Measurements from ENCODE around the gene PRG2.

- no peak for TF ChIP-seq RELA (CRISPR knock-in tag; IDR thresholded peaks at IDR 0.05; ENCODE audit: borderline replicate concordance)
- TF ChIP-seq CTCF (IDR thresholded peaks at IDR 0.05), result no peak
- TF ChIP-seq FOXP4 (CRISPR knock-in tag; IDR thresholded peaks at IDR 0.05), result no peak
- no peak for TF ChIP-seq MAX (CRISPR knock-in tag; IDR thresholded peaks at IDR 0.05)
- TF ChIP-seq ATF6 (CRISPR knock-in tag; IDR thresholded peaks at IDR 0.05), result no peak
- TF ChIP-seq CREB1 (CRISPR knock-in tag; IDR thresholded peaks at IDR 0.05), result no peak
- TF ChIP-seq PRDM15 (CRISPR knock-in tag; IDR thresholded peaks at IDR 0.05), result no peak
- no peak for TF ChIP-seq ZNF121 (CRISPR knock-in tag; IDR thresholded peaks at IDR 0.05)
Measured at GRCh38 chr11:57416436-57416835, 26.0 kb upstream of the PRG2 start.

All from WTC11 (cell line).